Kidney epithelial cell (primary cell): ENCODE data around the gene VAC14. TPM values are rescaled to one million over a fixed set of nuclear protein-coding genes. Genes with fewer than 3 reads are reported as not detected.

Experiments
- DNase-seq: peaks from one replicate; pipeline ENCODE4 v3.0.0-alpha.2; 2010; ENCODE audit warnings: low read depth
- H3K27me3 ChIP-seq: 2 replicates; pipeline ENCODE4 v1.6.0; 2011; ENCODE audit warnings: low read length; ENCODE audit not compliant: control insufficient read depth, insufficient read depth
- H3K36me3 ChIP-seq: 2 replicates; pipeline ENCODE4 v1.5.1; 2011; ENCODE audit warnings: low read length; ENCODE audit not compliant: control insufficient read depth, insufficient read depth
- H3K4me3 ChIP-seq: 2 replicates; pipeline ENCODE4 v1.5.1; 2011; ENCODE audit warnings: low read depth, mild to moderate bottlenecking, control low read depth, low read length
- total RNA-seq: library from RNA; depleted of rRNA; stranded (reverse); fragments of >200 nt; gene quantifications from 2 replicates; pipeline ENCODE4 v1.2.3, GENCODE V29; 2015
- TF ChIP-seq, protein P1 (sequence below): IDR thresholded peaks from 2 replicates; pipeline ENCODE4 v1.5.1; 2011; ENCODE audit warnings: mild to moderate bottlenecking, moderate library complexity, low read length, control low read depth, inconsistent platforms; ENCODE audit not compliant: insufficient read depth, poor library complexity, severe bottlenecking

VAC14 gene
- total RNA-seq, 1 donor from 2014 or later = 61.3 TPM

DNA sequence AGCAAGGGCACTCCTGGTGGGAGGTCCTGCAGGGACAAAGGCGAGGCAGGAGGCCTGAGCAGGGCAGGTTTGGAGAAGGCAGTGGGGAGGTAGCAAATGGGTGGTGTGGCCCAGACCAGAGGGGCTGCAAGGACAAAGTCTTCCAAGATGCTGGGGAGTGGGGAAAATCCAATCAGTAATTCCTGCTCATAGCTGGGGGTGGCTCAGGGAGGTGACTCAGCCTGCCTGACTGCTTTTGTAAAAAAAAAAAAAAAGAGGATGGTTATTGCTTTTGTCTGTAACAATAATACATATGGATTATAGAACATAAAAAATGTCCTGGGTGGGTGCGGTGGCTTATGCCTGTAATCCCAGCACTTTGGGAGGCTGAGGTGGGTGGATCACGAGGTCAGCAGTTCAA lies 149.4 kb downstream of the VAC14 start:
- Histone ChIP-seq H3K36me3 (no peaks in the 10 kb centered on the region), H3K27me3 (peaks cover 3% of the 10 kb centered on the region), H3K4me3 (no peak overlapping the region)
- TF ChIP-seq, protein P1, sequence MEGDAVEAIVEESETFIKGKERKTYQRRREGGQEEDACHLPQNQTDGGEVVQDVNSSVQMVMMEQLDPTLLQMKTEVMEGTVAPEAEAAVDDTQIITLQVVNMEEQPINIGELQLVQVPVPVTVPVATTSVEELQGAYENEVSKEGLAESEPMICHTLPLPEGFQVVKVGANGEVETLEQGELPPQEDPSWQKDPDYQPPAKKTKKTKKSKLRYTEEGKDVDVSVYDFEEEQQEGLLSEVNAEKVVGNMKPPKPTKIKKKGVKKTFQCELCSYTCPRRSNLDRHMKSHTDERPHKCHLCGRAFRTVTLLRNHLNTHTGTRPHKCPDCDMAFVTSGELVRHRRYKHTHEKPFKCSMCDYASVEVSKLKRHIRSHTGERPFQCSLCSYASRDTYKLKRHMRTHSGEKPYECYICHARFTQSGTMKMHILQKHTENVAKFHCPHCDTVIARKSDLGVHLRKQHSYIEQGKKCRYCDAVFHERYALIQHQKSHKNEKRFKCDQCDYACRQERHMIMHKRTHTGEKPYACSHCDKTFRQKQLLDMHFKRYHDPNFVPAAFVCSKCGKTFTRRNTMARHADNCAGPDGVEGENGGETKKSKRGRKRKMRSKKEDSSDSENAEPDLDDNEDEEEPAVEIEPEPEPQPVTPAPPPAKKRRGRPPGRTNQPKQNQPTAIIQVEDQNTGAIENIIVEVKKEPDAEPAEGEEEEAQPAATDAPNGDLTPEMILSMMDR = no peak
- no peak for DNase-seq

DNA sequence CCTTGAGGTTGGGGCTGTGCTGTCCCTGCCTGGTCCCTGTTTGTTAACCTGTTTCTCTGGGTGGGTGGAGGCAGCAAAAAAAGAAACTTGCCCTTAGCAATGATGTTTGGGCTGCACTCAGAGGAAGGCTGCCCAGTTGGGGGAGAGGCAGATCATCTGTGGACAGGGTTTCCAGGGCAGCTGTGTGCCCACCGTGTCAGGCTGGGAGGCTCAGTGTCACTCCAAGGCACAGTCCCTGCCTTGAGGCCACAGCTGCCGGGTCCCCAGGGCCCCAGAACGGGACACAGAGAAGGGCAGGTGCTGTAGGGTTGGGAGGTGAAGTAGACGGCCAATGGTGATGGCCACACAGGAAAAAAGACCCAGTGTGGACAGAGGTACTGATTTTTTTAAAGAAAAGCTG lies 150.7 kb downstream of the VAC14 start:
- Histone ChIP-seq H3K36me3 (no peaks in the 10 kb centered on the region), H3K4me3 (no peak overlapping the region), H3K27me3 (peaks cover 3% of the 10 kb centered on the region)
- TF ChIP-seq, protein P1 = no peak
- no peak for DNase-seq

DNA sequence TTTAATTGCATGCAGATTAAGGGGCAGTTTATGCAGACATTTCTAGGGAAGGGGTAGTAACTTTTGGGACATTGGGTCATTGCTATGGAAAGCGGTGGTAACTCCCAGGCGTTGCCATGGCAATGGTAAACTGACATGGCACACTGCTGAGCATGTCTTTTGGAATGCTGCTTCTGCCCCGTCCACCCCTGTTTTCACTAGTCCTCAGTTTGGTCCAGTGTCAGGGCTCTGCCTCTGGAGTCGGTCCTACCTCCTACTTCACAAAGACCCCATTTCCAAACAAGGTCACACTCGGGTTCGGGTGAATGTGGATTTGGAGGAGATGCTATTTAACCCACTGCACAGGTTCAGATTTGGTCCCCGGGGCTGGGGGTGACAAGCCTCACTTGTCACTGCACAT lies 151.7 kb downstream of the VAC14 start:
- DNase-seq = no peak
- peaks cover 6% of the 10 kb centered on the region for H3K27me3 ChIP-seq
- no peaks in the 10 kb centered on the region for H3K36me3 ChIP-seq
- TF ChIP-seq, protein P1 = no peak
- H3K4me3 ChIP-seq = no peak overlapping the region

DNA sequence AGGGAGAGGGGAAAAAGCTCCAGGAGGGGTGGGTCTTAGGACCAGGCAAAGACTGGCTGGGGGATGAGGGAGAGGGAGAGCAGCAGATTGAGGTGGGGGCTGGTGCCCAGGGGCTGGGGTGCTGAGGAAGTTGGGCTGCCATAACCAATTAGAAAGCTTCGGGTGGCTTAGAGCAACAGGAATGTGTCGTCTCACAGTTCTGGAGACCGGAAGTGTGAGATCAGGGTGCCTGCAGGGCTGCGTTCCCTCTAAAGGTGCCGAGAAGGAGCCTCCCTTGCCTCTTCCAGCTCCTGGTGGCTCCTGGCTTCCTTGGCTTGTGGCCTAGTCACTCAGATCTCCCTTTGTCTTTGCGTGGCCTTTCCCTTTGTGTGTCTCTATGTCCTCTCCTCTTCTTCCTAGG lies 152.4 kb downstream of the VAC14 start:
- H3K27me3 ChIP-seq = peaks cover 6% of the 10 kb centered on the region
- no peak overlapping the region for H3K4me3 ChIP-seq
- no peaks in the 10 kb centered on the region for H3K36me3 ChIP-seq
- DNase-seq = no peak
- TF ChIP-seq, protein P1 = no peak

DNA sequence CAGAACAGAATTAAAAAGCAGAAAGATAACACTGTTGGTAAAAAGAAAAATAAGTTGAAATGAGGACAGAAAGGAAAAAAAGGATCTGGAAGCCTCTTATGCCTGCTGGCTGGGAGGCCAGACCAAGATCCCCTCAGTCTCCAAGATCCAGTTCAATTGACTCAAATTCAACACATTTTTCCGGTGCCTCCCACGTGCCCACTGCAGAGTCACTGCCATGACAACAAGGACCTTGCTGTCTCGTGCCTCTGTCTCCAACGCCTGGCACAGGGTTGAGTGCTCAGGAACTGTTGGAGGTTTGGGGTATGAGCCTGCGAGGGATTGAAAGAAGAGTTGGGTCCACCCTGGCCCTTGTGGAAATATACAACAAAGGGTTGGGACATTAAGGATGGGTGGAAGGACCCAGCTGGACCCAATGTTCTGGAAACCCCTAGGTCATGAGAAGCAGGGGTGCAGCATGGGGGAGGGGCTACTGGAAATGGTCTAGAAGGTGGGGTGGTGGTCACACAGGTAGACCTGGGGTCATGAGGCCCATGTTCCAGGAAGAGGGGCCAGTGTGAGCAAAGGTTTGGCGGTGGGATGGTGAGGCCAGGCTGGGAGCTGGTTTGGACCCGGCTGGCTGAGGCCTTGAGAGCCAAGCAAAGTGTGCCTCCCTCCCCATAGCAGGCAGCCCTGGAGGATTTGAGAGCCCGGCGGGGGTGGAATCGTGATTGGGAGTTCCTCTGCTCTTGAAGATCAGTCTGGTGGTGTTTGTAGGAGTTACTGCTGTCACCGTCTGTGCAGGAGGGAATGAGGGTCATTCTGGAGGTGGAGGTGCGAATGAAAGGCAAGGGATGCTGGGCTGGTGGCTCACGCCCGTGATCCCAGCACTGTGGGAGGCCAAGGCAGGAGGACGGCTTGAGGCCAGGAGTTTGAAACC lies 153.3 kb downstream of the VAC14 start:
- DNase-seq = no peak
- TF ChIP-seq, protein P1 = no peak
- Histone ChIP-seq H3K36me3 (no peaks in the 10 kb centered on the region), H3K4me3 (no peak overlapping the region), H3K27me3 (peaks cover 6% of the 10 kb centered on the region)
